ENCODE data around the gene ZSCAN29.
"Not testable (repeated sequence)": the region's sequence is repeated elsewhere in the genome, so short reads cannot be mapped to it uniquely, and the experiment has no call there.

ZSCAN29 gene

GRCh38 chr15:43406808-43407207, 36.0 kb upstream of the ZSCAN29 start:
- H3K4me3 ChIP-seq (ENCODE audit: low read depth, low read length), result no peak overlapping the region
- no peak for TF ChIP-seq CTCF (IDR thresholded peaks at IDR 0.05; ENCODE audit: borderline replicate concordance, insufficient read depth, low read depth, low read length)

- no peak for TF ChIP-seq CTCF (IDR thresholded peaks at IDR 0.05; ENCODE audit: borderline replicate concordance, insufficient read depth, low read depth, low read length)
These were observed 35.3 kb upstream of the ZSCAN29 start for GRCh38 chr15:43406189-43406588.

DNA sequence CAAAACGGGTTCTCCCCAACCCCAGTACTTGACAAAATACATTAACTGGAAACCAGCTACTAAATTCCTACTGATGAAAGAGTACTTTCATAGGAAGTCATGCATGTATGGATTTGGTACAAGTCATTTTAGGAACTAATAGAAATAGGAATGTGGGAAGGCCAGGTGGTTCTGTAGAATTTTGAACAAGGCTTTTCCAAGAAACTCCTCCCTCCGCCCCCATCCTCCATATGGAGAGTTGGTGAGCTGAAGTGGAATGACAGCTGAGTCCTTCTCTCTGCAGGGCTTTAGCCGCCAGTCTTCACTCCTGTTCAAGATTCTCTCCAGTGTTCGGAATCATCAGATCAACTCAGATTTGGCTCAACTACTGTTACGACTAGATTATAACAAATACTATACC, 33.3 kb upstream of the ZSCAN29 start:
- no peak for TF ChIP-seq CTCF (IDR thresholded peaks at IDR 0.05; ENCODE audit: borderline replicate concordance, insufficient read depth, low read depth, low read length)
- H3K4me3 ChIP-seq (ENCODE audit: low read depth, low read length), result no peak overlapping the region

More at GRCh38 chr15:43406189-43406588, 35.3 kb upstream of the ZSCAN29 start:
- H3K4me3 ChIP-seq (ENCODE audit: low read depth, low read length), result no peak overlapping the region

DNA sequence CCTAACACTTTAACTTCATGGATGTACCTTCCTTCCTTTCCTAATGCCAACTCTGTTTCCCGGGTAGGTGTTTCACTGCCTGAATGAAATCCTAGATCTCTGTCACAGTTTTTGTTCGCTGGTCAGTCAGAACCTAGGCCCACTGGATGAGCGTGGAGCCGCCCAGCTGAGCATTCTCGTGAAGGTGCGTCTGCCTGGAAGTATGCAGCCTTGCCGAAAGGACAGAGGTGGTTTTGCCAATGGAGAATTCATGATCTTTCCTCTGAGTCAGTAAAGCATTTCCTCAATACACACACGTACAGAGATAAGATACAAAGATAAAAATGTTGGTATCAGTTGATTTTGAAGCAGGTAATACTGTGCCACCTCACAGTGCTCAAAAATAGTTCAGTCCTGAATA, 32.8 kb upstream of the ZSCAN29 start:
- no peak for TF ChIP-seq CTCF (IDR thresholded peaks at IDR 0.05; ENCODE audit: borderline replicate concordance, insufficient read depth, low read depth, low read length)
- H3K4me3 ChIP-seq (ENCODE audit: low read depth, low read length), result no peak overlapping the region

DNA sequence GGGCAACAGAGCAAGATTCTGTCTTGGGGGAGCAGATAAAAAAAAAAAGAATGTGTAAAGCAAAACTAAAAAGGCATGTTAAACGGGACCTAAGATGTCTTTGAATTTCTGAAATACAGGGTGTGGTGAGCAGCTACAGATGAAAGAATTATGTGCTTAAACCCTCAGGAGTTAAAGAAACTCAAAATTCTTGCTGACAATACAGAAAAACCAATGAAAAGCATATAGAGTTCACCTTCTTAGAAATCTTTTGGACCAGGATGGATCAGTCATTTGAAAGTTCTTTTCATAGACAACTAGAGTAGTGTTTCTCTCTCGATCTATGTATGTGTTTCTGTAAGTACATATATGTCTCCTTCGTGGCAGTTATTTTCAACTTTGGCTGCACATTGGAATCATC, 31.4 kb upstream of the ZSCAN29 start:
- TF ChIP-seq CTCF (IDR thresholded peaks at IDR 0.05; ENCODE audit: borderline replicate concordance, insufficient read depth, low read depth, low read length), result no peak

GRCh38 chr15:43393592-43393991, 22.7 kb upstream of the ZSCAN29 start:
- H3K4me3 ChIP-seq (ENCODE audit: low read depth, low read length), result not testable (repeated sequence)

More for the DNA sequence above, 31.4 kb upstream of the ZSCAN29 start:
- no peak overlapping the region for H3K4me3 ChIP-seq (ENCODE audit: low read depth, low read length)

DNA sequence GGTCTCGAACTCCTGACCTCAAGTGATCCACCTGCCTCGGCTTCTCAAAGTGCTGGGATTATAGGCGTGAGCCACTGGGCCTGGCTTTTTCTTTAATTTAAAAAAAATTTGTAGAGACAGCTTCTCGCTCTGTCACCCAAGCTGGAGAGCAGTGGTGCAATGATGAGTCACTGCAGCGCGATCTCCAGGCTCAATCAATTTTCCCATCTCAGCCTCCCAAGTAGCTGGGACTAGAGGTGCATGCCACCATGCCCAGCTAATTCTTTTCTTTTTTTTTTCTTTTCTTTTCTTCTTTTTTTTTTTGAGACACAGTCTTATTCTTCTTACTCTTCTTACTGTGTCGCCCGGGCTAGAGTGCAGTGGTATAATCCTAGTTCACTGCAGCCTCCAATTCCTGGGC, 19.9 kb upstream of the ZSCAN29 start:
- no peak overlapping the region for H3K4me3 ChIP-seq (ENCODE audit: low read depth, low read length)
- TF ChIP-seq CTCF (IDR thresholded peaks at IDR 0.05; ENCODE audit: borderline replicate concordance, insufficient read depth, low read depth, low read length), result no peak

DNA sequence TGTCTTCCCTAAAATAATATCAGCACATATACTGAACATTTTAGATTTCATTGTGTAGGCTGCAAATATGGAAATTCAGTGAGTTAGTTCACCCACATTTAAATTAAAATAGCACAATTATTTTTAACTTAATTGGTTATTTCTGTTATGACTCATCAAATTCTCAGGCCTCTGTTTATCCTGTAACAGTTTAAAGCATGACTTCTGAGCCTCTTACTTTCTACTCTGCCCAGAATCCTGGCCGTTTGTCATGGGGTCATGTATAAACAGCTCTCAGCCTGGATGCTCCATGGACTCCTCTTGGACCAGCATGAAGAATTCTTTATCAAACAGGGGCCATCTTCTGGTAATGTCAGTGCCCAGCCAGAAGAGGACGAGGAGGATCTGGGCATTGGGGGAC, 12.2 kb upstream of the ZSCAN29 start:
- TF ChIP-seq CTCF (IDR thresholded peaks at IDR 0.05; ENCODE audit: borderline replicate concordance, insufficient read depth, low read depth, low read length), result no peak
- no peak overlapping the region for H3K4me3 ChIP-seq (ENCODE audit: low read depth, low read length)
